Activated CD4-positive, alpha-beta T cell treated with anti-CD3 and anti-CD28 coated beads, Interleukin-2, amount 10 ng/mL, durations not matched to agents 24 days and 14 days (primary cell): ENCODE measurements around the gene SCN1B. TPM values are rescaled to one million over a fixed set of nuclear protein-coding genes. Genes with fewer than 3 reads are reported as not detected.

Experiments used
- DNase-seq: peaks from one replicate; pipeline ENCODE4 v3.0.0; 2022
- H3K27ac Mint-ChIP-seq: one replicate; pipeline ENCODE4 v1.8.0; 2022; ENCODE audit warnings: mild to moderate bottlenecking, mixed read lengths
- H3K27me3 Mint-ChIP-seq: one replicate; pipeline ENCODE4 v1.8.0; 2022; ENCODE audit warnings: mixed read lengths
- H3K36me3 Mint-ChIP-seq: one replicate; pipeline ENCODE4 v1.8.0; 2022; ENCODE audit warnings: low read depth, mild to moderate bottlenecking, mixed read lengths
- H3K4me1 Mint-ChIP-seq: one replicate; pipeline ENCODE4 v1.8.0; 2021; ENCODE audit warnings: mixed read lengths
- H3K4me3 Mint-ChIP-seq: one replicate; pipeline ENCODE4 v1.8.0; 2022; ENCODE audit warnings: mild to moderate bottlenecking, moderate library complexity, mixed read lengths
- H3K9me3 Mint-ChIP-seq: one replicate; pipeline ENCODE4 v1.8.0; 2021; ENCODE audit warnings: mixed read lengths
- intact Hi-C: fragments of 100-400 bp; cut with micrococcal nuclease; formaldehyde crosslinking; loops from one replicate; pipeline ENCODE4 v1.15.1; 2023
- total RNA-seq: library from RNA; stranded (reverse); gene quantifications from 2 replicates; pipeline ENCODE4 v1.2.3, GENCODE V29; 2022

SCN1B gene
- total RNA-seq, 1 donor from 2014 or later, result 0.96 TPM

GRCh38 chr19:35080613-35081170 lies 50.4 kb downstream of the SCN1B start:
- intact Hi-C loops, result no loop called here
- no peaks in the 10 kb centered on the region for H3K4me1 Mint-ChIP-seq
- no peaks in the 10 kb centered on the region for H3K36me3 Mint-ChIP-seq
- no peaks in the 10 kb centered on the region for H3K27me3 Mint-ChIP-seq
- no peak for DNase-seq
- H3K9me3 Mint-ChIP-seq, result no peaks in the 10 kb centered on the region
- no peak overlapping the region for H3K4me3 Mint-ChIP-seq
- no peak overlapping the region for H3K27ac Mint-ChIP-seq

- no peak overlapping the region for H3K4me3 Mint-ChIP-seq
- no peaks in the 10 kb centered on the region for H3K27me3 Mint-ChIP-seq
- no peaks in the 10 kb centered on the region for H3K4me1 Mint-ChIP-seq
- H3K27ac Mint-ChIP-seq, result no peak overlapping the region
- intact Hi-C loops, result no loop called here
- no peaks in the 10 kb centered on the region for H3K36me3 Mint-ChIP-seq
- no peak for DNase-seq
- H3K9me3 Mint-ChIP-seq, result no peaks in the 10 kb centered on the region
These were observed 50.9 kb downstream of the SCN1B start for GRCh38 chr19:35081201-35081600.

- no peaks in the 10 kb centered on the region for H3K27me3 Mint-ChIP-seq
- H3K36me3 Mint-ChIP-seq, result no peaks in the 10 kb centered on the region
- intact Hi-C loops, result no loop called here
- H3K9me3 Mint-ChIP-seq, result no peaks in the 10 kb centered on the region
- H3K4me3 Mint-ChIP-seq, result no peak overlapping the region
- H3K27ac Mint-ChIP-seq, result no peak overlapping the region
- DNase-seq, result no peak
- H3K4me1 Mint-ChIP-seq, result no peaks in the 10 kb centered on the region
These were observed 53.6 kb downstream of the SCN1B start for GRCh38 chr19:35083691-35084508.

GRCh38 chr19:35084509-35084762 lies 54.2 kb downstream of the SCN1B start:
- Mint-ChIP-seq H3K4me3 (no peak overlapping the region), H3K4me1 (no peaks in the 10 kb centered on the region), H3K9me3 (no peaks in the 10 kb centered on the region), H3K27ac (no peak overlapping the region), H3K36me3 (no peaks in the 10 kb centered on the region), H3K27me3 (no peaks in the 10 kb centered on the region)
- no peak for DNase-seq
- intact Hi-C loops, result no loop called here

GRCh38 chr19:35085947-35086346 lies 55.7 kb downstream of the SCN1B start:
- Mint-ChIP-seq H3K36me3 (no peaks in the 10 kb centered on the region), H3K9me3 (no peaks in the 10 kb centered on the region), H3K27ac (no peak overlapping the region), H3K4me1 (no peaks in the 10 kb centered on the region), H3K27me3 (peaks cover 3% of the 10 kb centered on the region), H3K4me3 (no peak overlapping the region)
- DNase-seq, result no peak
- intact Hi-C loops, result no loop called here

- Mint-ChIP-seq H3K4me3 (no peak overlapping the region), H3K27ac (no peak overlapping the region), H3K27me3 (peaks cover 3% of the 10 kb centered on the region), H3K36me3 (no peaks in the 10 kb centered on the region), H3K4me1 (no peaks in the 10 kb centered on the region), H3K9me3 (no peaks in the 10 kb centered on the region)
- no peak for DNase-seq
- intact Hi-C loops, result no loop called here
These were observed 56.2 kb downstream of the SCN1B start for GRCh38 chr19:35086455-35086854.

- H3K36me3 Mint-ChIP-seq, result no peaks in the 10 kb centered on the region
- no peaks in the 10 kb centered on the region for H3K9me3 Mint-ChIP-seq
- H3K4me1 Mint-ChIP-seq, result no peaks in the 10 kb centered on the region
- H3K27me3 Mint-ChIP-seq, result peaks cover 3% of the 10 kb centered on the region
- DNase-seq, result no peak
- H3K4me3 Mint-ChIP-seq, result no peak overlapping the region
- intact Hi-C loops, result no loop called here
- no peak overlapping the region for H3K27ac Mint-ChIP-seq
These were observed 57.1 kb downstream of the SCN1B start for GRCh38 chr19:35087393-35087792.

- H3K27me3 Mint-ChIP-seq, result peaks cover 3% of the 10 kb centered on the region
- no peak overlapping the region for H3K4me3 Mint-ChIP-seq
- no peak for DNase-seq
- H3K27ac Mint-ChIP-seq, result no peak overlapping the region
- H3K36me3 Mint-ChIP-seq, result no peaks in the 10 kb centered on the region
- intact Hi-C loops, result no loop called here
- no peaks in the 10 kb centered on the region for H3K4me1 Mint-ChIP-seq
- H3K9me3 Mint-ChIP-seq, result no peaks in the 10 kb centered on the region
These were observed 58.1 kb downstream of the SCN1B start for GRCh38 chr19:35088131-35088913.

GRCh38 chr19:35089554-35089953 lies 59.3 kb downstream of the SCN1B start:
- Mint-ChIP-seq H3K27ac (no peak overlapping the region), H3K9me3 (no peaks in the 10 kb centered on the region), H3K27me3 (peaks cover 5% of the 10 kb centered on the region), H3K4me3 (no peak overlapping the region), H3K4me1 (no peaks in the 10 kb centered on the region), H3K36me3 (no peaks in the 10 kb centered on the region)
- DNase-seq, result no peak
- intact Hi-C loops, result no loop called here

Other genes starting within 250 kb of the SCN1B start
- gene ZNF30, start 103.6 kb upstream of the SCN1B start, total RNA-seq, result 3.6 and 4.4 TPM in 2 replicates
- 5.0 and 5.8 TPM in 2 replicates for gene ZNF792, start 66.2 kb upstream of the SCN1B start, total RNA-seq
- gene GRAMD1A, start 30.1 kb upstream of the SCN1B start, total RNA-seq, result 160 and 176 TPM in 2 replicates
- gene HPN, start 11.3 kb downstream of the SCN1B start, total RNA-seq, result 0.09 TPM in 1 of 2 replicates, not detected in the other
- gene FXYD3, start 85.4 kb downstream of the SCN1B start, total RNA-seq, result not detected in 2 replicates
- 0.07 and 0.16 TPM in 2 replicates for gene LGI4, start 104.6 kb downstream of the SCN1B start, total RNA-seq
- 0.79 TPM in 1 of 2 replicates, not detected in the other for gene FXYD1, start 108.4 kb downstream of the SCN1B start, total RNA-seq
- gene FXYD7, start 112.8 kb downstream of the SCN1B start, total RNA-seq, result 0.23 TPM in 1 of 2 replicates, not detected in the other
- gene FXYD5, start 124.3 kb downstream of the SCN1B start, total RNA-seq, result 273 and 286 TPM in 2 replicates
- not detected in 2 replicates for gene FAM187B, start 198.3 kb downstream of the SCN1B start, total RNA-seq
- gene LSR, start 218.5 kb downstream of the SCN1B start, total RNA-seq, result 2.2 and 2.8 TPM in 2 replicates
- 147 TPM in 2 replicates for gene USF2, start 238.5 kb downstream of the SCN1B start, total RNA-seq